Heart left ventricle (tissue), 16 donors: ENCODE results near the gene SELENOV. TPM values are rescaled to one million over a fixed set of nuclear protein-coding genes. Genes with fewer than 3 reads are reported as not detected.

Experiments used
- ATAC-seq, 4 donors: fragments of 200-7000 bp; cut with Tn5 transposase; one replicate each; pipeline ENCODE4 v1.9.1; 2020 to 2022; ENCODE audit warnings: moderate library complexity in 4 of 4, mild to moderate bottlenecking in 3 of 4, moderate number of reproducible peaks in 1 of 4
- DNase-seq, 5 donors: peaks; one replicate each; pipeline ENCODE4 v3.0.0-alpha.2; 2020
- H3K27ac ChIP-seq, 12 donors: fragments of 200-600 bp; sonication (generic) in 4 of 12; one replicate each; pipeline versions ENCODE4 v1.5.0 to v1.8.0; 2016 to 2022; ENCODE audit warnings: mild to moderate bottlenecking in 2 of 12
- H3K27me3 ChIP-seq, 9 donors: fragments of 200-600 bp; sonication (generic) in 2 of 9; one replicate each; pipeline versions ENCODE4 v1.5.1 to v1.8.0; 2016 to 2022; ENCODE audit warnings: mild to moderate bottlenecking in 3 of 9
- H3K36me3 ChIP-seq, 9 donors: fragments of 200-600 bp; sonication (generic) in 2 of 9; one replicate each; pipeline versions ENCODE4 v1.5.0 to v1.8.0; 2018 to 2022; ENCODE audit warnings: mild to moderate bottlenecking in 2 of 9
- H3K4me1 ChIP-seq, 12 donors: fragments of 200-600 bp; sonication (generic) in 4 of 12; one replicate each; pipeline versions ENCODE4 v1.5.0 to v1.8.0; 2016 to 2022; ENCODE audit warnings: mild to moderate bottlenecking in 3 of 12
- H3K4me3 ChIP-seq, 12 donors: fragments of 200-600 bp; sonication (generic) in 4 of 12; one replicate each; pipeline versions ENCODE4 v1.5.0 to v1.8.0; 2017 to 2022; ENCODE audit warnings: mild to moderate bottlenecking in 9 of 12, moderate library complexity in 4 of 12
- H3K9me3 ChIP-seq, 12 donors: fragments of 200-600 bp; sonication (generic) in 4 of 12; one replicate each; pipeline versions ENCODE4 v1.5.0 to v1.8.0; 2016 to 2022; ENCODE audit warnings: mild to moderate bottlenecking in 1 of 12
- POLR2A ChIP-seq, 2 donors: fragments of 450-650 bp; IDR thresholded peaks; one replicate each; pipeline ENCODE4 v1.6.1; 2017; ENCODE audit warnings: antibody characterized with exemption in 2 of 2, mild to moderate bottlenecking in 2 of 2, moderate library complexity in 2 of 2
- WGBS, 4 donors: extraction: QIAGEN DNeasy Blood & Tissue Kit in 2 of 4; methylation state at CpG; one replicate each; pipeline versions ENCODE4 v1.1.5 to v1.1.7; 2013 to 2018; 5-methylcytosine and 5-hydroxymethylcytosine counted together
- intact Hi-C, 10 donors: fragments of 100-400 bp; cut with DNase I; formaldehyde crosslinking; loops; one replicate each; pipeline versions ENCODE4 v1.11.1 to v1.14.2; 2022
- polyA plus RNA-seq, 2 donors: library from polyadenylated mRNA; stranded (reverse); fragments of 200-250 nt; gene quantifications; one replicate each; pipeline ENCODE4 v1.2.3, GENCODE V29; 2013
- total RNA-seq, 9 donors: library from RNA; depleted of rRNA in 2 of 9; stranded (reverse); fragments of >200 nt in 2 of 9; fragmentation: NEBNext Ultra II Directional in 3 of 9; extraction: Animal tissue kit (Norgen Biotek cat#: 25700) in 3 of 9; gene quantifications; one replicate each; pipeline versions ENCODE4 v1.1.0 to v1.2.4, GENCODE V29; 2016 to 2023
- TF ChIP-seq, protein P1 (sequence below), 12 donors: fragments of 200-600 bp; sonication (generic) in 4 of 12; IDR thresholded peaks; one replicate each; pipeline versions ENCODE4 v1.5.0 to v1.8.0; 2018 to 2022; ENCODE audit warnings: antibody characterized with exemption in 12 of 12, mild to moderate bottlenecking in 5 of 12
- donor health status: ischemic (EF 13 %, LVEDD 7.1; RV severe dilation, severe dysfunction).
- donor health status: healthy with polysubstance abuse.
- donor health status: DM: no; HTN: yes; CAD: no.
- donor health status: DM: no; HTN: no; CAD: no.
- donor health status: ischemic (EF 25% LVEDD 6.9; RV normal size, moderate dysfunction).
- donor health status: ischemic (EF 25% LVEDD 5.7; RV mildly dilated, moderate dysfunction).
- donor health status: healthy.
- donor health status: DM: yes; HTN: yes; CAD: no.
- donor health status: ischemic (EF 35%, LVEDD 5.7; RV mildly dilated, moderate dysfunction).
- donor health status: nonischemic (EF 11% LVEDD 7.7; RV severe dilation, severe dysfunction).
- donor health status: DM: yes; HTN: yes; CAD: no.
- donor health status: PGD.
- donor health status: ischemic (EF 29% LVEDD 5.4; RV normal size, mild dysfunction).
- donor health status: nonischemic (EF 23%, LVEDD 6.1; RV moderate dilation, normal function).

The SELENOV gene
- total and polyA plus RNA-seq, 11 donors = not detected

GRCh38 chr19:39515551-39516191, 732 bp downstream of the SELENOV start:
- DNase-seq = no peak
- intact Hi-C loops = no loop called here
- peaks cover 21 to 70% (median 47%) of the 10 kb centered on the region in 9 donors for H3K27me3 ChIP-seq
- H3K9me3 ChIP-seq = no peaks in the 10 kb centered on the region
- ATAC-seq = peak in 1 of 4 donors; percentile 18
- no peak overlapping the region for H3K27ac ChIP-seq
- TF ChIP-seq, protein P1, sequence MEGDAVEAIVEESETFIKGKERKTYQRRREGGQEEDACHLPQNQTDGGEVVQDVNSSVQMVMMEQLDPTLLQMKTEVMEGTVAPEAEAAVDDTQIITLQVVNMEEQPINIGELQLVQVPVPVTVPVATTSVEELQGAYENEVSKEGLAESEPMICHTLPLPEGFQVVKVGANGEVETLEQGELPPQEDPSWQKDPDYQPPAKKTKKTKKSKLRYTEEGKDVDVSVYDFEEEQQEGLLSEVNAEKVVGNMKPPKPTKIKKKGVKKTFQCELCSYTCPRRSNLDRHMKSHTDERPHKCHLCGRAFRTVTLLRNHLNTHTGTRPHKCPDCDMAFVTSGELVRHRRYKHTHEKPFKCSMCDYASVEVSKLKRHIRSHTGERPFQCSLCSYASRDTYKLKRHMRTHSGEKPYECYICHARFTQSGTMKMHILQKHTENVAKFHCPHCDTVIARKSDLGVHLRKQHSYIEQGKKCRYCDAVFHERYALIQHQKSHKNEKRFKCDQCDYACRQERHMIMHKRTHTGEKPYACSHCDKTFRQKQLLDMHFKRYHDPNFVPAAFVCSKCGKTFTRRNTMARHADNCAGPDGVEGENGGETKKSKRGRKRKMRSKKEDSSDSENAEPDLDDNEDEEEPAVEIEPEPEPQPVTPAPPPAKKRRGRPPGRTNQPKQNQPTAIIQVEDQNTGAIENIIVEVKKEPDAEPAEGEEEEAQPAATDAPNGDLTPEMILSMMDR (IDR thresholded peaks at IDR 0.05) = no peak
- TF ChIP-seq POLR2A (IDR thresholded peaks at IDR 0.05) = no peak
- H3K4me1 ChIP-seq = peaks cover 0 to 16% (median 11%) of the 10 kb centered on the region in 12 donors
- H3K36me3 ChIP-seq = no peaks in the 10 kb centered on the region
- WGBS, 4 donors = 2 to 6% (median 2%) methylated on average over 29 to 44 of the region's 44 CpGs
- peak overlapping the region; percentile 4 to 48 (median 32) for H3K4me3 ChIP-seq

DNA sequence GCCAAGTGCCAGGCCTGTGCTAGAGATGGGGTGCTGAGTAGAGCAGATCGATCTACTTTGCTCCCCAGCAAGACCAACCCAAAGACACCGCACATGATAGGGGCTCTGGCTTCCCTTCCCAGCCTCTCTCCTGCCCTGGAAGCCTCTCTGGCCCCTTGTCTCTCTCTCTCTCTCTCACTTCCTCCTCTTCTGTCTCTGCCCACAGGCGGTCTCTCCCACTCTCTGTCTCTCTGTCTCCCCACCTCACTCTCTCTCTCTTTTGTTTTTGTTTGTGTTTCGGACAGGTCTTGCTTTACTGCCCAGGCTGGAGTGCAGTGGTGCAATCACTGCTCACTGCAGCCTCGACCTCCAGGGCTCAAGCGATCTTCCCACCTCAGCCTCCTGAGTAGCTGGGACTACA, 1.3 kb downstream of the SELENOV start:
- intact Hi-C loops = no loop called here
- ATAC-seq = no peak
- Histone ChIP-seq H3K9me3 (no peaks in the 10 kb centered on the region), H3K4me3 (no peak overlapping the region), H3K4me1 (peaks cover 0 to 16% (median 11%) of the 10 kb centered on the region in 12 donors), H3K27ac (no peak overlapping the region), H3K36me3 (no peaks in the 10 kb centered on the region), H3K27me3 (peaks cover 21 to 64% (median 47%) of the 10 kb centered on the region in 9 donors)
- no peak for TF ChIP-seq POLR2A (IDR thresholded peaks at IDR 0.05)
- TF ChIP-seq, protein P1 (IDR thresholded peaks at IDR 0.05) = no peak
- no peak for DNase-seq
- WGBS, 4 donors = 40 to 47% (median 43%) methylated on average over 6 of the region's 6 CpGs

GRCh38 chr19:39517432-39517831, 2.5 kb downstream of the SELENOV start:
- peaks cover 21 to 53% (median 42%) of the 10 kb centered on the region in 9 donors for H3K27me3 ChIP-seq
- no peaks in the 10 kb centered on the region for H3K36me3 ChIP-seq
- TF ChIP-seq POLR2A (IDR thresholded peaks at IDR 0.05) = no peak
- TF ChIP-seq, protein P1 (IDR thresholded peaks at IDR 0.05) = no peak
- DNase-seq (no peak), ATAC-seq (no peak)
- 63 to 83% (median 79%) methylated on average over 3 of the region's 3 CpGs for WGBS, 4 donors
- H3K9me3 ChIP-seq = no peaks in the 10 kb centered on the region
- peaks cover 0 to 16% (median 11%) of the 10 kb centered on the region in 12 donors for H3K4me1 ChIP-seq
- H3K27ac ChIP-seq = no peak overlapping the region
- no peak overlapping the region for H3K4me3 ChIP-seq
- intact Hi-C loops = no loop called here

DNA sequence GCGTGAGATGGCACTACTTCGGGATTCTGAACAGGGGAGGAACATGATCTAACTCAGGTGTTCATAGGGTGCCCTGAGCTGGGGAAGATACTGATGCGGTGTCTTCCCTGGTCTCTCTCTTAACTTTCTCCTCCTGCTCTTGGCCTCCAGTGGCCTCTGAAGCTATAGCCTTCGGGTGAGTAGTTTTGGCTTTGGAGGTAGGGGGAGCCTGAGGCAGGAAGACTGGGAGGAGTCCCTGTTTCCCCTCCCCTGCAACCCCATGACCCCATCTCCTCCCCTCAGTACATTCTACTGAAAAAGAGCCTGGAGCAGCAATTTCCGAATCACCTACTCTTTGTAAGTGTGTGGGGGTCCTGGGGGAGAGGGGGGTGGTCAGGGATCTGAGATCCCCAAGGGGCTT, 3.5 kb downstream of the SELENOV start:
- Histone ChIP-seq H3K36me3 (no peaks in the 10 kb centered on the region), H3K4me3 (no peak overlapping the region), H3K27ac (no peak overlapping the region), H3K4me1 (peaks cover 0 to 16% (median 11%) of the 10 kb centered on the region in 12 donors), H3K27me3 (peaks cover 21 to 42% (median 35%) of the 10 kb centered on the region in 9 donors), H3K9me3 (no peaks in the 10 kb centered on the region)
- intact Hi-C loops = no loop called here
- WGBS, 4 donors = 48 to 70% (median 59%) methylated on average over 5 of the region's 5 CpGs
- DNase-seq (no peak), ATAC-seq (no peak)
- TF ChIP-seq, protein P1 (IDR thresholded peaks at IDR 0.05) = no peak
- no peak for TF ChIP-seq POLR2A (IDR thresholded peaks at IDR 0.05)
